Left ventricle myocardium inferior (tissue), 1 donor: ENCODE measurements around the gene MAPK9. TPM values are rescaled to one million over a fixed set of nuclear protein-coding genes. Genes with fewer than 3 reads are reported as not detected.

ENCODE experiments used
- DNase-seq: peaks from one replicate; pipeline ENCODE4 v3.0.0-alpha.2; 2020
- H3K27ac ChIP-seq: fragments of 200-600 bp; replicated peaks from 2 replicates; pipeline ENCODE4 v1.8.0; 2021
- H3K27me3 ChIP-seq: fragments of 200-600 bp; 2 replicates; pipeline ENCODE4 v1.8.0; 2021; ENCODE audit warnings: low read depth
- H3K36me3 ChIP-seq: fragments of 200-600 bp; 2 replicates; pipeline ENCODE4 v1.8.0; 2021
- H3K4me1 ChIP-seq: fragments of 200-600 bp; 2 replicates; pipeline ENCODE4 v1.8.0; 2021
- H3K4me3 ChIP-seq: fragments of 200-600 bp; 2 replicates; pipeline ENCODE4 v1.8.0; 2021; ENCODE audit warnings: mild to moderate bottlenecking, moderate library complexity
- H3K9me3 ChIP-seq: fragments of 200-600 bp; replicated peaks from 2 replicates; pipeline ENCODE4 v1.8.0; 2021
- CTCF ChIP-seq: fragments of 200-600 bp; IDR thresholded peaks from 2 replicates; pipeline ENCODE4 v1.8.0; 2021; ENCODE audit warnings: antibody characterized with exemption, mild to moderate bottlenecking, borderline replicate concordance
- intact Hi-C: fragments of 100-400 bp; cut with micrococcal nuclease; formaldehyde crosslinking; loops from one replicate; pipeline ENCODE4 v1.11.0; 2022
- total RNA-seq: library from RNA; stranded (reverse); fragmentation: NEBNext Ultra II Directional; extraction: Animal tissue kit (Norgen Biotek cat#: 25700); gene quantifications from one replicate; pipeline ENCODE4 v1.2.1, GENCODE V29; 2021
- donor health status: DM: no; HTN: yes; CAD: no; lungs with severe emphysema.

Gene MAPK9
- total RNA-seq, 1 donor from 2014 or later: 40.9 TPM

GRCh38 chr5:180207593-180207992 lies 84.3 kb downstream of the MAPK9 start:
- no peak for DNase-seq
- Histone ChIP-seq H3K4me1 (peaks cover 11% of the 10 kb centered on the region), H3K27me3 (peaks cover 91% of the 10 kb centered on the region), H3K27ac (peak overlapping the region; percentile 16), H3K4me3 (peak overlapping the region; percentile 59), H3K36me3 (no peaks in the 10 kb centered on the region), H3K9me3 (no peaks in the 10 kb centered on the region)
- intact Hi-C loops: no loop called here
- no peak for TF ChIP-seq CTCF

GRCh38 chr5:180206993-180207392 lies 84.9 kb downstream of the MAPK9 start:
- H3K4me3 ChIP-seq: peak overlapping the region; percentile 59
- peaks cover 11% of the 10 kb centered on the region for H3K4me1 ChIP-seq
- H3K27me3 ChIP-seq: peaks cover 85% of the 10 kb centered on the region
- DNase-seq: no peak
- intact Hi-C loops: no loop called here
- H3K9me3 ChIP-seq: no peaks in the 10 kb centered on the region
- no peaks in the 10 kb centered on the region for H3K36me3 ChIP-seq
- no peak for TF ChIP-seq CTCF
- peak overlapping the region; percentile 16 for H3K27ac ChIP-seq

- no peak overlapping the region for H3K27ac ChIP-seq
- no peak for DNase-seq
- H3K4me3 ChIP-seq: no peak overlapping the region
- peaks cover 11% of the 10 kb centered on the region for H3K4me1 ChIP-seq
- H3K27me3 ChIP-seq: peaks cover 78% of the 10 kb centered on the region
- H3K9me3 ChIP-seq: no peaks in the 10 kb centered on the region
- TF ChIP-seq CTCF: no peak
- H3K36me3 ChIP-seq: no peaks in the 10 kb centered on the region
- intact Hi-C loops: no loop called here
Measured at GRCh38 chr5:180205916-180206315, 86.0 kb downstream of the MAPK9 start.

GRCh38 chr5:180204276-180204819 lies 87.5 kb downstream of the MAPK9 start:
- intact Hi-C loops: no loop called here
- H3K4me3 ChIP-seq: no peak overlapping the region
- peaks cover 66% of the 10 kb centered on the region for H3K27me3 ChIP-seq
- no peaks in the 10 kb centered on the region for H3K36me3 ChIP-seq
- no peak for TF ChIP-seq CTCF
- H3K4me1 ChIP-seq: peaks cover 9% of the 10 kb centered on the region
- no peak for DNase-seq
- no peak overlapping the region for H3K27ac ChIP-seq
- no peaks in the 10 kb centered on the region for H3K9me3 ChIP-seq

GRCh38 chr5:180202939-180203573 lies 88.8 kb downstream of the MAPK9 start:
- no peak for TF ChIP-seq CTCF
- H3K36me3 ChIP-seq: no peaks in the 10 kb centered on the region
- no peaks in the 10 kb centered on the region for H3K9me3 ChIP-seq
- DNase-seq: no peak
- peaks cover 1% of the 10 kb centered on the region for H3K4me1 ChIP-seq
- intact Hi-C loops: no loop called here
- peaks cover 70% of the 10 kb centered on the region for H3K27me3 ChIP-seq
- no peak overlapping the region for H3K27ac ChIP-seq
- H3K4me3 ChIP-seq: no peak overlapping the region
